Measurements from ENCODE around the gene TMEM25. TPM values are rescaled to one million over a fixed set of nuclear protein-coding genes. Genes with fewer than 3 reads are reported as not detected.
"Not testable (repeated sequence)": the region's sequence is repeated elsewhere in the genome, so short reads cannot be mapped to it uniquely, and the experiment has no call there.

TMEM25 gene
- total RNA-seq (ENCODE audit: low replicate concordance) = 35.8 and 47.3 TPM in 2 replicates
- long read RNA-seq, transcript TMEM25-201 (9 exons, 2,409 nt) = major isoform, 12 of 54 reads
- long read RNA-seq, partial matches to known transcripts = 13 of 54 reads
- long read RNA-seq, other reads (novel, unspliced or antisense) = 22 of 54 reads

DNA sequence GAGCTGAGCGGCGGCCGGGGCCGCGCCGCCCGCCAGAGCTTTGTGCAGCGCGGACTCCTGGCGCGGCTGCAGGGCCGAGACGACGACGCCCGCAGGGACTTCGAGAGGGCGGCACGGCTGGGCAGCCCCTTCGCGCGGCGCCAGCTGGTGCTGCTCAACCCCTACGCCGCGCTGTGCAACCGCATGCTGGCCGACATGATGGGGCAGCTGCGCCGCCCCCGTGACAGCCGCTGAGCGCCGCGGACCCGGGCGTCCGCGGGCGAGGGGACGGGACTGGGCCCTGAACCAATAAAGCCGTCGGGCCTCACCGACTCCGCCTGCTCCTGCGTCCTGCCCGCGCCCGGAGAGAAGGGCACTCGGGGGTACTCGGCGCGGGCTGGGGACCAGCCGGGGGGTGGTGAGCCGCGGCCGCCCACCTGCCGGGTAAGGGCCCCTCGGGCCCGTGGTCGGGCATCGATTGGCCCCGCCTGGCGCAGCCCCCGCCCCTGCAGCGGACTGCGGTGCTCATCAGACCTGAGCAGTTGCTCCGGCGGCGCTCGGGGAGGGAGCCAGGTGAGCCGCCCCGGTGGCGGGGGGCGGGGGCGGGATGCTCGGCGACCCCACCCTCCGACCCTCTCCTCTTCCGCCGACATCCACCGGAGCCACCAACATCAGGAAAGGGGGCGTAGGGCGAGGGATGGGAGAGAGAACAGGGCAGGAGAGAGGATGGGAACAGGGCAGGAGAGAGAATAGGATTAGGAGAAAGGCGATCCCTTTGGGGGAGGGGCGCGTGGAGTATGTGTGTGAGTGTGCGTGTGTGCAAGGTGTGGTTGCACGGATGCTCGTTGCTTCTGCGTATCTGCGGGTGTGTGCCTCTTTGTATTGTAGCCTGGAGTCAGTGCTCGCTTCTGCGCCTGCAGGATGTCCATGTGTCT lies at the start of gene TMEM25:
Gene TMEM25, plus strand, starts transcription at position 510 of the 914 bp plus-strand sequence. CDS start 610 bp downstream, outside the sequence.
- peak within 1 kb of the TSS; percentile 99 for H3K4me3 Mint-ChIP-seq
- H3K27ac Mint-ChIP-seq = peak within 1 kb of the TSS; percentile 94
- TF ChIP-seq, protein P1, sequence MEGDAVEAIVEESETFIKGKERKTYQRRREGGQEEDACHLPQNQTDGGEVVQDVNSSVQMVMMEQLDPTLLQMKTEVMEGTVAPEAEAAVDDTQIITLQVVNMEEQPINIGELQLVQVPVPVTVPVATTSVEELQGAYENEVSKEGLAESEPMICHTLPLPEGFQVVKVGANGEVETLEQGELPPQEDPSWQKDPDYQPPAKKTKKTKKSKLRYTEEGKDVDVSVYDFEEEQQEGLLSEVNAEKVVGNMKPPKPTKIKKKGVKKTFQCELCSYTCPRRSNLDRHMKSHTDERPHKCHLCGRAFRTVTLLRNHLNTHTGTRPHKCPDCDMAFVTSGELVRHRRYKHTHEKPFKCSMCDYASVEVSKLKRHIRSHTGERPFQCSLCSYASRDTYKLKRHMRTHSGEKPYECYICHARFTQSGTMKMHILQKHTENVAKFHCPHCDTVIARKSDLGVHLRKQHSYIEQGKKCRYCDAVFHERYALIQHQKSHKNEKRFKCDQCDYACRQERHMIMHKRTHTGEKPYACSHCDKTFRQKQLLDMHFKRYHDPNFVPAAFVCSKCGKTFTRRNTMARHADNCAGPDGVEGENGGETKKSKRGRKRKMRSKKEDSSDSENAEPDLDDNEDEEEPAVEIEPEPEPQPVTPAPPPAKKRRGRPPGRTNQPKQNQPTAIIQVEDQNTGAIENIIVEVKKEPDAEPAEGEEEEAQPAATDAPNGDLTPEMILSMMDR (conservative IDR thresholded peaks at IDR 0.05) = no peak
- peak; percentile 83 for DNase-seq (ENCODE audit: extremely low spot score, unreplicated experiment)
- no peaks in the 10 kb centered on the region for H3K27me3 Mint-ChIP-seq
- H3K4me1 Mint-ChIP-seq (ENCODE audit: unreplicated experiment) = peaks cover 17% of the 10 kb centered on the region
- H3K36me3 Mint-ChIP-seq = peaks cover 5% of the 10 kb centered on the region
- no peaks in the 10 kb centered on the region for H3K9me3 Mint-ChIP-seq

DNA sequence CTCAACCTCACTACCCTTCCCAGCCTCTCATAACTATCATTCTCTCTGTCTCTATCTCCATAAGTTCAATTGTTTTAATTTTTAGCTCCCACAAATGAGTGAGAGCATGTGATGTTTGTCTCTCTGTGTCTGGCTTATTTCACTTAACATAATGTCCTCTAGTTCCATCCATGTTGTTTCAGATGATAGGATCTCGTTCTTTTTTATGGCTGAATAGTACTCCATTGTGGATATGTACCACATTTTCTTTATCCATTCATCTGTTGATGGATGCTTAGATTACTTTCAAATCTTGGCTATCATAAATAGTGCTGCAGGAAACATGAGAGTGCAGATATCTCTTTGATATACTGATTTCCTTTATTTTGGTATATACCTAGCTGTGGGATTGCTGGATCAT lies 49.8 kb upstream of the TMEM25 start:
- not testable (repeated sequence) for H3K27me3 Mint-ChIP-seq; DNase-seq (ENCODE audit: extremely low spot score, unreplicated experiment); H3K27ac Mint-ChIP-seq; H3K4me1 Mint-ChIP-seq (ENCODE audit: unreplicated experiment); H3K9me3 Mint-ChIP-seq; H3K4me3 Mint-ChIP-seq
- peaks cover 35% of the 10 kb centered on the region for H3K36me3 Mint-ChIP-seq

DNA sequence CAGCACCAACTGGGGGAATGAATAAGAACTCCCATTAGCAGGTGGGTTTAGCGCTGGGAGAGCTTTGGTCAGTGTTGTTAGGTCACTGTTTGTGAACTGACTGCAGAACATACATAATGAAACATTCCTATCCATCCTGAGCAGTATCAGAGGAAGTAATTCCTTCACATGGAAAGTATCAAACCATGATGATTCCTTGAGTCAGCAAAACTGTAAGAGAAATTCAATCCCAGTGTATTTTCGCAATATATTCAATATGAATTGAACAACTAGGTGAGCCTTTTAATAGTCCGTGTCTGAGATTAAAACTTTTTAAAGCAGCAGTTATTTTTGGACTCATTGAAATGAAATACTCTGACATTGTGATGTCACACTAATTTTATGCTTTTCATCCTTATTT lies 46.6 kb upstream of the TMEM25 start:
- H3K36me3 Mint-ChIP-seq = peaks cover 16% of the 10 kb centered on the region
- H3K27ac Mint-ChIP-seq = no peak overlapping the region
- TF ChIP-seq, protein P1 (conservative IDR thresholded peaks at IDR 0.05) = no peak
- H3K27me3 Mint-ChIP-seq = no peaks in the 10 kb centered on the region
- H3K4me3 Mint-ChIP-seq = no peak overlapping the region
- DNase-seq (ENCODE audit: extremely low spot score, unreplicated experiment) = no peak
- no peaks in the 10 kb centered on the region for H3K9me3 Mint-ChIP-seq
- no peaks in the 10 kb centered on the region for H3K4me1 Mint-ChIP-seq (ENCODE audit: unreplicated experiment)

DNA sequence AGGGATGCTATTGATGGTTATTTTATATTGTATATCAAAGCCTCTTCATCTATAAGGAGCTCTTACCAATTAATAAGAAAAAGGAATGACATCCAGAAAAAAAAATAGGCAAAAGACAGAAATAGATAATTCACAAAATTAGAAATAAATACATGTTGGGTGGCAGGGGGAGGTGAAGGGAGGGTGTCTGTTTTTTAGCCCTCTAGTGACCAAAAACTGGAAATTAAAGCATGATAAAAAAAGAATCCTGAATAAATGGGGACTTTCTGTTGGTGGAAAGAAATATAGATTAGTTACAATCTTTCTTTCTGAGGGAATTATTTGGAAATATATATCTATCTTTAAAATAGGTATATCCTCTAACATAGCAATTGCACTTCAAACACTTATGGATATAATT lies 45.7 kb upstream of the TMEM25 start:
- TF ChIP-seq, protein P1 (conservative IDR thresholded peaks at IDR 0.05) = peak; percentile 46
- no peaks in the 10 kb centered on the region for H3K4me1 Mint-ChIP-seq (ENCODE audit: unreplicated experiment)
- DNase-seq (ENCODE audit: extremely low spot score, unreplicated experiment) = no peak
- no peak overlapping the region for H3K4me3 Mint-ChIP-seq
- no peak overlapping the region for H3K27ac Mint-ChIP-seq
- peaks cover 18% of the 10 kb centered on the region for H3K36me3 Mint-ChIP-seq
- no peaks in the 10 kb centered on the region for H3K9me3 Mint-ChIP-seq
- H3K27me3 Mint-ChIP-seq = no peaks in the 10 kb centered on the region

DNA sequence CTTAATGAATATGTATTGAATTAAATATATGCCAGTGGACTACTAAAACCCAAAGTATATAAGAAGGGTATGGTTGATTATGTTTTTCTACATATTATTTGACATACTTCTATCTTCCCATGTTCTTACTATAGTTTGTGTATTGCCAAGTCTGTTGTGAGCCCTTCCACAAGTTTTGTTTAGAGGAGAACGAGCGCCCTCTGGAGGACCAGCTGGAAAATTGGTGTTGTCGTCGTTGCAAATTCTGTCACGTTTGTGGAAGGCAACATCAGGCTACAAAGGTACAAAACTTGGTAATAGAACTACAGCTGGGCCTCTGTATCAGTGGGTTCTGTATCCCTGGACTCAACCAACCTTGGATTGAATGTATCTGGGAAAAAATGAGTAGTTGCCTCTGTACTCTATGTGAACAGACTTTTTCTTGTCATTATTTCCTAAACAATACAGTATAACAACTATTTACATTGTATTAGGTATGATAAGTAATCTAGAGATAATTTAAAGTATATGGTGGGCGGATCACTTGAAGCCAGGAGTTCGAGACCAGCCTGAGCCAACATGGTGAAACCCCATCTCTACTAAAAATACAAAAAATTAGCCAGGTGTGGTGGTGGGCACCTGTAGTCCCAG lies 42.4 kb upstream of the TMEM25 start:
- H3K27me3 Mint-ChIP-seq = no peaks in the 10 kb centered on the region
- H3K4me3 Mint-ChIP-seq = no peak overlapping the region
- DNase-seq (ENCODE audit: extremely low spot score, unreplicated experiment) = no peak
- TF ChIP-seq, protein P1 (conservative IDR thresholded peaks at IDR 0.05) = peak; percentile 94
- H3K27ac Mint-ChIP-seq = no peak overlapping the region
- H3K9me3 Mint-ChIP-seq = no peaks in the 10 kb centered on the region
- no peaks in the 10 kb centered on the region for H3K4me1 Mint-ChIP-seq (ENCODE audit: unreplicated experiment)
- H3K36me3 Mint-ChIP-seq = peaks cover 16% of the 10 kb centered on the region

DNA sequence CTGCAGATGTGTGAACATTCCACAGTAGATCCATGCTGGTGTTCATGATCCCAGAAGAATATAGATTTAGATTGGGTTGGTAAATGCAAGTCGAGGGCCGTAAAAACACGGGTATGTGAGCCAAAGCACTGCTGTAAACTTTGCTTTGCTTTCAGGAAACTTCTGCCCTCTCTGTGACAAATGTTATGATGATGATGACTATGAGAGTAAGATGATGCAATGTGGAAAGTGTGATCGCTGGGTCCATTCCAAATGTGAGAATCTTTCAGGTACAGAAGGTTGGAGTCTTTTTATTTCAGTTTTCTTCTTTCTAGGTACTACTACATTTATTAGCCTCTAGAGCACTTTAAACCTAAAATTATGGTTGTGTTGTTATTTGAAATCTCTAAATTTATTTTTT lies 40.0 kb upstream of the TMEM25 start:
- no peak overlapping the region for H3K27ac Mint-ChIP-seq
- DNase-seq (ENCODE audit: extremely low spot score, unreplicated experiment) = no peak
- no peak overlapping the region for H3K4me3 Mint-ChIP-seq
- no peaks in the 10 kb centered on the region for H3K4me1 Mint-ChIP-seq (ENCODE audit: unreplicated experiment)
- no peaks in the 10 kb centered on the region for H3K9me3 Mint-ChIP-seq
- H3K27me3 Mint-ChIP-seq = no peaks in the 10 kb centered on the region
- peaks cover 17% of the 10 kb centered on the region for H3K36me3 Mint-ChIP-seq
- TF ChIP-seq, protein P1 (conservative IDR thresholded peaks at IDR 0.05) = no peak

Measured in type B pancreatic cell (in vitro differentiated cells).